Brain pericyte (primary cell): ENCODE measurements around the gene NKPD1.
"Not testable (repeated sequence)": the region's sequence is repeated elsewhere in the genome, so short reads cannot be mapped to it uniquely, and the experiment has no call there.

Experiments used
- DNase-seq: peaks from one replicate; pipeline ENCODE4 v3.0.0-alpha.2; 2012; ENCODE audit warnings: low read depth, low spot score

Gene NKPD1

DNA sequence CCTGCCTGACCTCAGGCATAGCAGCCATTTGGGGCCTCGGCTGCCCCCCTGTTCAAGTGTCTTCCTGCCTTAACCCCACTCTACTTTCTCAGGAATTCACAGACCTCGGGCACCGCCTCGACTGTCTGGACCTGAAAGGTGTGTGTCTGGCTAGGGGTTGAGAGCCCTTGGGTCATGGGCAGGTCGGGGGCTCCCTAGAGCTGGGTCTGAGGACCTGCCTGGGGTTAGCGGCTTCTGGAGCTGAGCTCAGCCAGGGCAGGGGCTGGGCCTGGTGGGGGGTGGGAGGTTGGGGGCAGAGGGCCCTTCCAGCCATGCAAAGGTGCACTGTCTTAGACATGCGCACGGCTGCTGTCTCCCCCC, 20.7 kb downstream of the NKPD1 start:
- DNase-seq: no peak

- no peak for DNase-seq
Measured at GRCh38 chr19:45139286-45140143, 21.3 kb downstream of the NKPD1 start.

- no peak for DNase-seq
Measured at GRCh38 chr19:45138303-45138751, 22.5 kb downstream of the NKPD1 start.

DNA sequence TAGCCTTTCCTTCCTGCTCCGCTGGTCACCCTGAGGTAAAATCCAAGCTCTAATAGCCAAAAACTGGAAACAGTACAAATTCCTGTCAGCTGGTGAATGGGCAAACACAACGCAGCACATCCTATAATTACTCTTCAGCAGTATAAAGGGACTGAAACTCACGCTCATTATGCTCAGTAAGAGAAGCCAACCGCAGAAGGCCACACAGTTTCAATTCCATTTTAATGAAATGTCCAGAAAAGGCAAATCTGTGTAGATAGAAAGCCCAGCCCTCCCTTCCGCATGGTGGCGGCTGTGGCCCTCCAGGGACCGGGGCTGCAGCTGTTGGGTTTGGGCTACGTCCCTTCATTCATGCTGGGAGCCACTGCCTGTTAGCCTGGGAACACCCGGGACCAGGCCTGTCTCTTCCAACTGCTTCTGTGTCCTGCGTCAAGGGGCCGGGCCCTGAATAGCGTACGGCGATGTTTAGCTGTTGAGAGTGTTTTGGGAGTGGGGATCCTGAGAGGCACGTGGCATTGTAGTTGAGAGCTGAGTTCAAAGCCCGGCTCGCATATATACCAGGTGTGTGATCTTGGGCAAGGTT, 23.5 kb downstream of the NKPD1 start:
- no peak for DNase-seq

DNA sequence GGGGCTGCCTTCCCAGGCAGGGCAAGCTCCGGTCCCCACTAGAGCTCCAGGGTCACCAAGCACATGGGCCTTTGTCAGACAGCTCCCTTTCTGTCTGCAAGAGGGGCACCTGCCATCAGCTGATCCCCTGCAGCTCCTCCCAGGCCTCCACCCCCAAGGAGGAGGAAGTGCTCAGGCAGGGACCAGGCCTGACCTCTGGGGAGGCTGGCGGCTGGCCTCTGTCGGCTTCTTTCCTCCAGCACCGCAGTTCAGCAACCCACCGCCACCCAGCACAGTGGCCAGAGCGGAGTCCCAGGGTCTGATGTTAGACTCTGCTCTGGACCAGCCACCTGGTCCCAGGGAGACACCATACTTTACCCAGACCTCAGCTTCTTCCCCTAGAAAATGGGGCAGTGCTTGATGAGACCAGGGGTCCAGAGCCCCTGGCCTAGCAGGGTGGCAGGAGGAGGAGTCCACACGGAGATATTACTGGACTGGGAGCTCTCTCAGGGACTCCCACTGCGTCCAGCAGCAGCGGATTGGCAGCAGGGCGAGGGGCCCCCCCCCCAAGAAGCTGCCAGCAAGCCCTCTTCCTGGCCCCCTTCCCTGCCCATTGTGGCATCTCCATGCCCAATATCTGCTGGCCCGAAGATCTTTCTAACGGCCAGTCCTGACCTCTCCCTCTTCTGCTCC, 24.1 kb downstream of the NKPD1 start:
- no peak for DNase-seq

GRCh38 chr19:45135176-45135885, 25.5 kb downstream of the NKPD1 start:
- no peak for DNase-seq

GRCh38 chr19:45133661-45134060, 27.1 kb downstream of the NKPD1 start:
- DNase-seq: no peak

DNA sequence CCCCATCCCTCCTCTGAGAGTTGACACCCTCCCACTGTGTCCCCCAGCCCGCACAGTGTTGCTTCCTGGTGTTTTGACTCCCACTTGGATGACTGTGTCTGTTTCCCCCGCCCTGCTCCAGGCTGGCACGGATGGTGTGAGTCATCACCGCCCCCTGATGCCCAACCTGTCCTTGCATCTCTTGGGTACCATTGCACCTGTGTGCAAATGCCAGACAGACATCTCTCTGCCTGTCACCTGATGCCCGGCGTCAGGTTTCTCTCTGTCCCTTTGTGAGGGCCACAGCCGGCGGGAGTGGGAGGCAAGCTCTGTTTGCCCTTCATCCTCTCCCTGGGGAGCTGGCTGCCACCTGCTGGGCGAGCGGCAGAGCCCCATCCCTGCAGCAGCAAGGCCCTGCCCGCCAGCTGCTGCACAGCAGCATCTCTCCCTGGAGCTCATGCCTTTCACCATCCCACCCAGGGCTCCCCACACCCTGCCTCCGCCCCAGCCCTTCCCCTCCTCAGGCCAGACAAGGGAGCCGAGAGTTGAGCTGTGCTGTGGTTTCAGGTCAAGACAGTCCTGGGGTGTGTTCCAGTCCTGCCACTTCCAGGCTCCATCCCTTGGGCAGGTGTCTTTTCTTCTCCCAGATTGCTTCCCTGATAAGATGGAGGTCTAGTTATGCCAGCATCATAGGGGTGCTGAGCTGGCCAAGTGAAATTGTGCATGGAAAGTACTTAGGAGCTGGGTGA, 29.7 kb downstream of the NKPD1 start:
- DNase-seq: no peak

DNA sequence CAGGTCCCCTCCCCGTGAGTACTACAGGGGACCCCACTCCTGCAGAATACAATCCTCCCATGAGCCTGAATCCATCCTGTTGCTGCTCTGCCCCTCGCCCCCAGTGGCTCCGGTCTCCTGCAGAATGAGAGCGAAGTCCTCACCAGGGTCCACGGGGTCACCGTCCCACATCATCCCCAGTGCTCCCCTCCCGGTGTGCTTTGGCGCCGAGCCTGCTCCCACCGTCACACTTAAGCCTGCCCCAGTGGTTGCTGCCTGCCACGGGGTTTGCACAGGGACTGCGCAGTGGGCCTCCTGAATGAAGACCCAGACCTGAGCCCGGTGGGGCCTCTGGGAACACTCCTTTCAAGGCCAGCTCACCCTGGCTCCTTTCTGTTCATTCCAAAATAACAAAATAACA, 30.5 kb downstream of the NKPD1 start:
- DNase-seq: no peak

- no peak for DNase-seq
Measured at GRCh38 chr19:45128806-45129205, 32.0 kb downstream of the NKPD1 start.

DNA sequence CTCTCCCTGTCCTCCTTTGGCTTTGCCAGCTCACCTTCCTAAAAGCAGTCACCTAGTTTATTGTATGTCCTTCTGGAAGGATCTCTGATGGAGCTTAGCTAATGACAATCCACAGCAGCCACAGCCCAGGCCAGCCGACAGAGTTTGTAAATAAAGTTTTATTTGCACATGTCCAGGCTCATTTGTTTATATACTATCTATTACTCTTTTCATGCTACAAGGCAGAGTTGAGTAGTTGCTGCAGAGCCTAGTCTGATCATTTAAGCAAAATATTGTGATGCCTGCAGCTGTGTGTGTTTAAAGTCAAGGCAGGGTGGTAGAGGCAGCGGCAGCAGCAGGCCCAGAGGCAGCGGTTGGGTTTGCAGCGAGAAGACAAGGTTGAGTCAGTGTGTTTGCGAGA, 32.6 kb downstream of the NKPD1 start:
- DNase-seq: no peak

DNA sequence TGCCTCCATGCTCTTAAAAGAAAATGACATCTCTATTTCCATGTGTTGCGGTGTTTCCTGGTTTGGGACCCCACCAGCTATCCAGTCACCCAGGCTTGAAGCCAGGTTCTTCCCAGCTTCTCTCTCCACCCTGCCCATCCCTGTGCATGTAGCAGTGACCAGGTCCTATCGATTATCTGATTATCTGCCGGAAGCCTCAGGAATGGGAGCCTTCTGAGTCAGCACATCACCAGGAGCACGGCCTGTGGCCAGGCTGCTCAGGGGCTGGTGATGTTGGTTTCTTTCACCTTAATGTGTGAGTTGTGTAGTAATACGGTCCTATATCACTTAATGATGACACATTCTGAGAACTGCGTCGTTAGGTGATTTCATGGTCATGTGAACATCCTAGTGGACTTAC, 34.1 kb downstream of the NKPD1 start:
- no peak for DNase-seq

DNA sequence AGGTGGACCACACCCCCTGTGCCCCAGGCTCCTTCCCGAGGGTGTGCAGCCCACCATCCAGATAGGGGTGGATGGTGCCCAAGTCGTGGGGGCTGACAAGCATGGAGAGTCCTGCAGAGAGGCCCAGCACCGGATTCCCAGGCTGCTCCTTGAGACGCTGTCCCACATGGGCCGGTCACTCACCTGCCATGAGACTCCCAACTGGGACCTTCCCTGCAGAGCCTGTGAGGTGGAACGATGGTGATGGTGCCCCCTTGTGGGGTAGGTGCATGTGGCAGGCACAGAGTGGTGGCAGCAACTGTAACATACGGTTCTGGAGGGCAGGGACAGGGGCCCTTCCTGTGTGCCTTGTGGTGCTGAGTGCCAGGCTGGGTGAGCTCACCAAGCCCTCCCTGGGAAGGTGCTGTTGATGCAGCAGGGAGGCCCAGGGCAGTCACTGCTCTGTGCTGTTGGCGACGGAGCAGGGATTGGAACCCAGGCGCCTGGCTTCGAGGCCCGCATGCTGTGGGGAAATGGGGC, 34.7 kb downstream of the NKPD1 start:
- no peak for DNase-seq

DNA sequence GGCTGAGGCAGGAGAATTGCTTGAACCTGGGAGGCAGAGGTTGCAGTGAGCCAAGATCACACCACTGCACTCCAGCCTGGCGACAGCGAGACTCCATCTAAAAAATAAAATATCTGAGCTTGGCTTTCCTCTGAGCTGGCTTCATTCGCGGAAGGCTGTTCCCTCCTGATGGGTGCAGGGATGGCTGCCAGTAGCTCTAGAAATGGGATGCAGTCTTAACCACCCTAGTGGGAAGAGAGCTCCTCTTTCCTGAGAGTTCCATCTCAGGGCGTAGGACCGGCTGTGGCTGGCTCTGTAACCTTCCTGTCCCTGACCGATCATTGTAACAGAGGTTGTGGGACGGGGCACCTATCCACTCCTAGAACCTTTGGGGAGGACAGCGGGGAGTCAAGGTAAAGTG, 35.4 kb downstream of the NKPD1 start:
- no peak for DNase-seq

GRCh38 chr19:45124021-45124420, 36.8 kb downstream of the NKPD1 start:
- no peak for DNase-seq

DNA sequence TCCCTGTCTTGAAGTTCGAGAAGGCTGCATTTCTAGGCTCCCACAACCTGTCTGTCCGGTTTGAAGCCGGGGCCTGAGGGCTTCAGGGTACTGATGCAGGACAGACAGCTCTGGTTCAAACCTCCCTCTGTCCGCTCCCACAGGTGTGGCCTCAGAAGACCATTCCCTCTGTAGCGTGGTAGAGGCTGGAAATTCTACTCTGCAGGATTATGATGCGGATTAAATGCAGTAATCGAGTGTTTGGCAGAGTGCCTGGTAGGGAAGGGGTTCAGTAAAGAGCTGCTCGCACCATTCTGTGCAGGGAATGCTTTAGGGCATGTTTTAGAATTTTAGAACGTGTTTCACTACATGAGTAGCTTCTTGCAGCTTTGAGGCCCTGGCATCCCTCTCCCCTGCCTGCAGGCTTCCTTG, 37.3 kb downstream of the NKPD1 start:
- DNase-seq: no peak

DNA sequence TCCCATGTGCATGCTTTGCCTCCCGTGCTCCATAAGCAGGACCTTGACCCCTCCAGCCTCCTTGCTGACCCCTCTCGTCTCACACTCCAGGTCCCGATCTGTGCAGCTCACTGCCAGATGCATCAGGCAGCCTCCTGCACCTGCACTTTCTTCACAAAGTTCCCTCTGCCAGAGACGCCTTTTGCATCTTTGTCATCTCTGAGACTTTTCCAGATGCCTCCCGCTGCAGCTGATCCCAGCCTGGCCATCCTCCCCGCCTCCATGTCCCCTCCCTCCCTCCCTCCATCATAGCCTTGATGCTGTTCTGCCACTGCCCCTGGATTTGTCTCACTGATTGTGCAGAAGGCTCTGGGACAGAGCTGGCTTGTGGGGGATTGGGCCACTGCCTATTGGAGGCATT, 38.0 kb downstream of the NKPD1 start:
- DNase-seq: no peak

GRCh38 chr19:45121827-45122345, 38.9 kb downstream of the NKPD1 start:
- no peak for DNase-seq

- DNase-seq: no peak
Measured at GRCh38 chr19:45119582-45119981, 41.2 kb downstream of the NKPD1 start.

DNA sequence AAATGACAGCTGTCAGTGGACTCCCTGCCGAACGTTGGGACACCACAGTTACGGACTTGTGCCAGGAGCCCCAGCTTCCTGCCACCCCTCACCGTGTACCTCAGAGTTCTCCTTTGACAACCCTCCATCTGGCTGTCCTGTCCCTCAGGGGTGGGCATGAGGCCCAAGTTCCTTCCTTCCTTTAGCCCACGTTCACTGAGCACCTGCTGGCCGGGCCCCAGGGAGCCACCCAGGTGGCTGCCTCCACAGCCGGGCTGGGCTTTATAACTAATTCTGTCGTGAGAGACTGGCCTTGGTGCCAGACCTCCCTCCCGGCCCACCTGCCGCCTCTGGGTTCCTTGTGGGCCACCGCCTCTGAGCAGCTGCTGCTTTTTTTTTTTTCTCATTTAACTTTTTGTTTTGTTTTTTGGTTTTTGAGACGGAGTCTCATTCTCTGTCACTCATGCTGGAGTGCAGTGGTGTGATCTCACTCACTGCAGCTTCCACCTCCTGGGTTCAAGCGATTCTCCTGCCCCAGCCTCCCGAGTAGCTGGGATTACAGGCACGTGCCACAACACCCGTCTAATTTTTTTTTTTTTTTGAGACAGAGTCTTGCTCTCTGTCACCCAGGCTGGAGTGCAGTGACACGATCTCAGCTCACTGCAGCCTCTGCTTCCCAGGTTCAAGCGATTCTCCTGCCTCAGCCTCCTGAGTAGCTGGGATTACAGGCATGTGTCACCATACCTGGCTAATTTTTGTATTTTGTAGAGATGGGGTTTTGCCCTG, 42.0 kb downstream of the NKPD1 start:
- not testable (repeated sequence) for DNase-seq
